Loucy (cell line): ENCODE data around the gene MYH7.

Experiments used
- H2AFZ ChIP-seq: fragments of 200-600 bp; sonication (generic); 2 replicates; pipeline ENCODE4 v1.6.0; 2016; ENCODE audit warnings: antibody characterized with exemption, mild to moderate bottlenecking, low read length, moderate library complexity
- H3F3A ChIP-seq: fragments of 200-600 bp; 2 replicates; pipeline ENCODE4 v1.6.0; 2016; ENCODE audit warnings: antibody characterized with exemption, low read depth, mild to moderate bottlenecking
- H3K27me3 ChIP-seq: fragments of 200-600 bp; sonication (generic); 2 replicates; pipeline ENCODE4 v1.6.1; 2014; ENCODE audit warnings: low read length, mild to moderate bottlenecking; ENCODE audit not compliant: insufficient read depth, poor library complexity, severe bottlenecking
- H3K36me3 ChIP-seq: fragments of 200-600 bp; sonication (generic); 2 replicates; pipeline ENCODE4 v1.6.1; 2016; ENCODE audit warnings: low read length; ENCODE audit not compliant: insufficient read depth
- H3K4me1 ChIP-seq: fragments of 200-600 bp; sonication (generic); 2 replicates; pipeline ENCODE4 v1.5.1; 2014; ENCODE audit warnings: low read length, mild to moderate bottlenecking; ENCODE audit not compliant: insufficient read depth, poor library complexity, severe bottlenecking
- H3K4me2 ChIP-seq: fragments of 200-600 bp; sonication (generic); 2 replicates; pipeline ENCODE4 v1.6.0; 2014; ENCODE audit warnings: antibody characterized with exemption, low read length, low read depth, mild to moderate bottlenecking; ENCODE audit not compliant: poor library complexity, severe bottlenecking
- H3K4me3 ChIP-seq: fragments of 200-600 bp; sonication (generic); 2 replicates; pipeline ENCODE4 v1.5.1; 2014; ENCODE audit warnings: low read length, mild to moderate bottlenecking, mixed read lengths; ENCODE audit not compliant: poor library complexity, severe bottlenecking
- H3K79me2 ChIP-seq: fragments of 200-600 bp; sonication (generic); 2 replicates; pipeline ENCODE4 v1.6.1; 2014; ENCODE audit warnings: low read length; ENCODE audit not compliant: insufficient read depth
- H3K9ac ChIP-seq: fragments of 200-600 bp; sonication (generic); 2 replicates; pipeline ENCODE4 v1.6.0; 2014; ENCODE audit warnings: mild to moderate bottlenecking, low read depth, low read length, moderate library complexity; ENCODE audit not compliant: poor library complexity, severe bottlenecking
- H3K9me2 ChIP-seq: fragments of 200-600 bp; sonication (generic); replicated peaks from 2 replicates; pipeline ENCODE4 v1.6.1; 2016; ENCODE audit warnings: low read depth, low read length, mixed read lengths
- H3K9me3 ChIP-seq: fragments of 200-600 bp; sonication (generic); 2 replicates; pipeline ENCODE4 v1.6.1; 2014; ENCODE audit warnings: mild to moderate bottlenecking, antibody characterized with exemption, low read length, low read depth; ENCODE audit not compliant: insufficient read depth
- H4K20me1 ChIP-seq: fragments of 200-600 bp; sonication (generic); 2 replicates; pipeline ENCODE4 v1.6.0; 2014; ENCODE audit warnings: antibody characterized with exemption, low read length, mild to moderate bottlenecking; ENCODE audit not compliant: insufficient read depth, poor library complexity, severe bottlenecking
- EZH2phosphoT487 ChIP-seq: fragments of 200-600 bp; IDR thresholded peaks from 2 replicates; pipeline ENCODE4 v1.6.1; 2018; ENCODE audit warnings: antibody characterized with exemption, mild to moderate bottlenecking, moderate library complexity, borderline replicate concordance
- TF ChIP-seq, protein P1 (sequence below): fragments of 200-600 bp; sonication (generic); conservative IDR thresholded peaks from 2 replicates; pipeline ENCODE4 v1.5.1; 2014; ENCODE audit warnings: mild to moderate bottlenecking, antibody characterized with exemption, low read length

MYH7 gene

DNA sequence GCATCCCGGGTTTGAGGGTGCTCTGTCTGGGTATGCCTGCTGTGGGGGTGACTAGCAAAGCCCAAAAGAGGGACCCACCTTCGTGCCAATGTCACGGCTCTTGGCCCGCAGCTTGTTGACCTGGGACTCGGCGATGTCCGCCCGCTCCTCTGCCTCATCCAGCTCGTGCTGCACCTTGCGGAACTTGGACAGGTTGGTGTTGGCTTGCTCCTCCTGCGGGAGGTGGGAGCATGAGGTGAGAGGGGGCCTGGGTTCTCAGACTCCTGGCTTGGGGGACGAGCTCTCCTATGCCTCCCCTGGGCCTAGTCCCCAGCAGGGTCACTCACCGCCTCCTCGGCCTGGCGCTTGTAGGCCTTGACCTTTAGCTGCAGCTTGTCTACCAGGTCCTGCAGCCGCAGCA, 21.8 kb downstream of the MYH7 start:
- H2AFZ ChIP-seq, result no peak overlapping the region
- H3F3A ChIP-seq, result no peaks in the 10 kb centered on the region
- no peaks in the 10 kb centered on the region for H3K79me2 ChIP-seq
- H4K20me1 ChIP-seq, result no peaks in the 10 kb centered on the region
- H3K9ac ChIP-seq, result no peak overlapping the region
- H3K9me3 ChIP-seq, result no peaks in the 10 kb centered on the region
- no peaks in the 10 kb centered on the region for H3K36me3 ChIP-seq
- no peak overlapping the region for H3K4me3 ChIP-seq
- H3K4me1 ChIP-seq, result no peaks in the 10 kb centered on the region
- no peaks in the 10 kb centered on the region for H3K27me3 ChIP-seq
- TF ChIP-seq EZH2phosphoT487, result no peak
- H3K9me2 ChIP-seq, result no peaks in the 10 kb centered on the region
- H3K4me2 ChIP-seq, result no peak overlapping the region

DNA sequence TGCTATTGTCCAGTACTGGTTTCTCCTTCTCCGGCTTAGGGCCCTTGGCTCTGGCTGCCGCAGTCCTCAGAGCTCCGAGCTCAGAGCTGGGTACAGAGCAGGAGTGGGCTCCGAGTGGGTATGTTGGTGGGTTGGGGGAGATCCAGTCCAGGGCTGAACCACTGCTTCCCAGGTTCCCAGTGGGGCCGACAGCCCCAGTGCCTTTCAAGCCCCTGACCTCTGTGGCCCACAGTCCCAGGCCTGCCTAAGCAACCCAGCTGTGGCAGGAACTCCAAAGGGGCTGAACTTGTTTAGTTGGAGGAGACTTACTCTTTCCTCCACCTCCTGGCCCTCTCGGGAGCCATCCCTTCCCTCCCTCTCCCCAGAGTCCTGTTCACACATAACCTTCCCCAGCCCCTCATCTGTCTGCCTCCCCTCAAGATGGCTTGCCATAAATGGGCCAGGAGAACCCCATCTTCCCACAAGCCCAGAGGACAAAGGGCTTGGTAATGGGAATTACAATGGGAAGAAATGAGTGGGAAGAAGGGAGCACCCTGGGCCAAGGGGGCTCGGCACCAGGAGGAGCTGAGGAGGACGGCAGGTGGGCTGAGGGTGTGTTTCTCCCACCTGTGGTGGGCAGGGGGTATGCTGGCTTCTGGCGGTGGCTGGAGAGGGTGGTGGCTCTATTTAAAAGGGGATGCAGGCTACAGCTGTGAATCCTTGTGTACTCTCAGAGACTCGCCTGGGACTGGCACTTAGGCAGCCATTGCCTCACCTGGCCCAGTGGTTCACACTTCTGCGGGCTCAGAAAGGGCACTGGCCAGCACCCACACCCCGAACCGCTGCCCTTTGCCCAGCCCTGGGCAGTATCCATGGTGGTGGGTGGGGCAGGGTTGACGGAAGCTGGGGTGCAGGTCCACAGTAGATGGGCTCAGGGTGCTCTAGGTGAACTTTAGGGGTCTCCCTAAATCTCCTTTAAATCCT, 23.6 kb downstream of the MYH7 start:
- Histone ChIP-seq H3K27me3 (no peaks in the 10 kb centered on the region), H3F3A (no peaks in the 10 kb centered on the region), H4K20me1 (no peaks in the 10 kb centered on the region), H3K36me3 (no peaks in the 10 kb centered on the region), H3K9ac (no peak overlapping the region), H3K4me2 (no peak overlapping the region), H3K4me3 (no peak overlapping the region), H3K9me3 (no peaks in the 10 kb centered on the region), H3K79me2 (no peaks in the 10 kb centered on the region), H3K9me2 (no peaks in the 10 kb centered on the region), H2AFZ (no peak overlapping the region), H3K4me1 (no peaks in the 10 kb centered on the region)
- TF ChIP-seq EZH2phosphoT487, result no peak
- TF ChIP-seq, protein P1, sequence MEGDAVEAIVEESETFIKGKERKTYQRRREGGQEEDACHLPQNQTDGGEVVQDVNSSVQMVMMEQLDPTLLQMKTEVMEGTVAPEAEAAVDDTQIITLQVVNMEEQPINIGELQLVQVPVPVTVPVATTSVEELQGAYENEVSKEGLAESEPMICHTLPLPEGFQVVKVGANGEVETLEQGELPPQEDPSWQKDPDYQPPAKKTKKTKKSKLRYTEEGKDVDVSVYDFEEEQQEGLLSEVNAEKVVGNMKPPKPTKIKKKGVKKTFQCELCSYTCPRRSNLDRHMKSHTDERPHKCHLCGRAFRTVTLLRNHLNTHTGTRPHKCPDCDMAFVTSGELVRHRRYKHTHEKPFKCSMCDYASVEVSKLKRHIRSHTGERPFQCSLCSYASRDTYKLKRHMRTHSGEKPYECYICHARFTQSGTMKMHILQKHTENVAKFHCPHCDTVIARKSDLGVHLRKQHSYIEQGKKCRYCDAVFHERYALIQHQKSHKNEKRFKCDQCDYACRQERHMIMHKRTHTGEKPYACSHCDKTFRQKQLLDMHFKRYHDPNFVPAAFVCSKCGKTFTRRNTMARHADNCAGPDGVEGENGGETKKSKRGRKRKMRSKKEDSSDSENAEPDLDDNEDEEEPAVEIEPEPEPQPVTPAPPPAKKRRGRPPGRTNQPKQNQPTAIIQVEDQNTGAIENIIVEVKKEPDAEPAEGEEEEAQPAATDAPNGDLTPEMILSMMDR, result no peak

DNA sequence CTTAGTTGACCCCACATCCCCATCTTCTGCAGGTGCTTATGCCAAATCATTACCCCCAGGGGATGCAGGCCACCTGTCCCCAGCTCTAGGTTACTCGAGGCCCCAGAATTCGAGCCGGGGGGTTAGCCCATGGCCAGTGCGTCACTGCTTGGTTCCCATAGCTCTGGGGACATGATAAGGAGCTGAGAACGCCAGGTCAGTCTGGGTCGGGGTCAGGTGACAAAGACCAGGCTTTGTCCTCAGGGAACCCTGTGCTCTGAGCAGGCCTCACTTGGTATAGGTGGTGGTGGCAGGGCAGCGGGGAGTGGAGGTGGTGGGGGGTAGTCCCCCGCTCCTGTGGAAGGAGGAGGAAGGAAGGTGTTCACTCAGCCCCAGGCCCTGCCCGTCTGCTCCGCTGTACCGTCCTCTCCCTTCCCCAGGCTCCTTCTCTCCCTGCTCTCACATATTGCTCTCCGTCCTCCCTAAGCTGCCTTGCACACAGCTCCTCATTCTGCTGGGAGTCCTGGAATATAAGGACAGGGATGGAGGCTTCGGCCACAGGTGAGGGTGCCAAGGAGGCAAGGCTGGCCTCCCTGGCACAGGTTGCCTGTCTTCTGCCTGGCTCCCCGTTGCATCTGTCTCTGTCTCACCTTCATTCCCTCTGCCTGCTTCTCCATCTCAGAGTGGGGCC, 25.4 kb downstream of the MYH7 start:
- H3K9me2 ChIP-seq, result no peaks in the 10 kb centered on the region
- H3K36me3 ChIP-seq, result no peaks in the 10 kb centered on the region
- no peak overlapping the region for H2AFZ ChIP-seq
- no peaks in the 10 kb centered on the region for H3K4me1 ChIP-seq
- no peak overlapping the region for H3K4me3 ChIP-seq
- H4K20me1 ChIP-seq, result no peaks in the 10 kb centered on the region
- H3K27me3 ChIP-seq, result no peaks in the 10 kb centered on the region
- TF ChIP-seq, protein P1, result no peak
- no peak for TF ChIP-seq EZH2phosphoT487
- H3F3A ChIP-seq, result no peaks in the 10 kb centered on the region
- H3K9me3 ChIP-seq, result no peaks in the 10 kb centered on the region
- H3K9ac ChIP-seq, result no peak overlapping the region
- H3K79me2 ChIP-seq, result no peaks in the 10 kb centered on the region
- H3K4me2 ChIP-seq, result no peak overlapping the region
